SK-N-SH treated with all-trans-retinoic acid at 6 μM for 48 hours (cell line): ENCODE results near the gene NKAP.
"Not testable (repeated sequence)": the region's sequence is repeated elsewhere in the genome, so short reads cannot be mapped to it uniquely, and the experiment has no call there.

Experiments used
- ATAC-seq: fragments of 200-7000 bp; cut with Tn5 transposase; 3 replicates; pipeline ENCODE4 v1.9.1; 2020; ENCODE audit warnings: mild to moderate bottlenecking, moderate library complexity
- ARNTL ChIP-seq: fragments of 450-650 bp; formaldehyde crosslinking; IDR thresholded peaks from 2 replicates; pipeline ENCODE4 v1.5.0; 2020; ENCODE audit warnings: low read depth, mild to moderate bottlenecking, moderate library complexity, borderline replicate concordance
- BACH2 ChIP-seq: fragments of 250-450 bp; sonication (Bioruptor Pico); IDR thresholded peaks from 2 replicates; pipeline ENCODE4 v1.9.0; 2021; ENCODE audit warnings: mild to moderate bottlenecking, borderline replicate concordance
- CSDC2 ChIP-seq: fragments of 250-450 bp; sonication (Bioruptor Pico); IDR thresholded peaks from 2 replicates; pipeline ENCODE4 v1.5.0; 2020; ENCODE audit warnings: mild to moderate bottlenecking, moderate library complexity
- CSRNP3 ChIP-seq: fragments of 250-450 bp; sonication (Bioruptor Pico); IDR thresholded peaks from 2 replicates; pipeline ENCODE4 v1.5.1; 2021; ENCODE audit warnings: mild to moderate bottlenecking, moderate library complexity
- ESRRG ChIP-seq: fragments of 250-450 bp; sonication (Bioruptor Pico); IDR thresholded peaks from 2 replicates; pipeline ENCODE4 v1.6.1; 2021; ENCODE audit warnings: mild to moderate bottlenecking
- GLIS3 ChIP-seq: fragments of 250-450 bp; sonication (Bioruptor Pico); IDR thresholded peaks from 2 replicates; pipeline ENCODE4 v1.5.0; 2020; ENCODE audit warnings: mild to moderate bottlenecking, moderate library complexity
- OSR1 ChIP-seq: fragments of 250-450 bp; sonication (Bioruptor Pico); IDR thresholded peaks from 2 replicates; pipeline ENCODE4 v1.8.0; 2022; ENCODE audit warnings: moderate library complexity, mild to moderate bottlenecking, inconsistent platforms
- PATZ1 ChIP-seq: fragments of 250-450 bp; sonication (Bioruptor Pico); IDR thresholded peaks from 2 replicates; pipeline ENCODE4 v1.8.0; 2020; ENCODE audit warnings: mild to moderate bottlenecking, moderate library complexity, borderline replicate concordance
- POU6F1 ChIP-seq: fragments of 250-450 bp; sonication (Bioruptor Pico); IDR thresholded peaks from 2 replicates; pipeline ENCODE4 v1.8.0; 2021; ENCODE audit warnings: low read depth, mild to moderate bottlenecking, moderate library complexity, borderline replicate concordance
- PPARA ChIP-seq: fragments of 250-450 bp; sonication (Bioruptor Pico); IDR thresholded peaks from 2 replicates; pipeline ENCODE4 v1.5.0; 2020; ENCODE audit warnings: mild to moderate bottlenecking, borderline replicate concordance
- TCF4 ChIP-seq: fragments of 250-450 bp; sonication (Bioruptor Pico); IDR thresholded peaks from 2 replicates; pipeline ENCODE4 v1.8.0; 2021; ENCODE audit warnings: mild to moderate bottlenecking, moderate library complexity, borderline replicate concordance
- TOX ChIP-seq: fragments of 250-450 bp; sonication (Bioruptor Pico); IDR thresholded peaks from 2 replicates; pipeline ENCODE4 v1.8.0; 2021; ENCODE audit warnings: mild to moderate bottlenecking, moderate library complexity, borderline replicate concordance
- ZFP3 ChIP-seq: fragments of 250-450 bp; sonication (Bioruptor Pico); IDR thresholded peaks from 2 replicates; pipeline ENCODE4 v1.5.0; 2020; ENCODE audit warnings: mild to moderate bottlenecking, moderate library complexity
- ZFP30 ChIP-seq: fragments of 450-650 bp; formaldehyde crosslinking; IDR thresholded peaks from 2 replicates; pipeline ENCODE4 v1.5.0; 2022; ENCODE audit warnings: mild to moderate bottlenecking, moderate library complexity
- ZNF565 ChIP-seq: fragments of 450-650 bp; formaldehyde crosslinking; conservative IDR thresholded peaks from 2 replicates; pipeline ENCODE4 v1.5.0; 2020; ENCODE audit warnings: low read depth, mild to moderate bottlenecking, moderate library complexity
- ZNF70 ChIP-seq: fragments of 450-650 bp; formaldehyde crosslinking; IDR thresholded peaks from 2 replicates; pipeline ENCODE4 v1.5.0; 2020; ENCODE audit warnings: mild to moderate bottlenecking, moderate library complexity
- ZNF8 ChIP-seq: fragments of 450-650 bp; formaldehyde crosslinking; IDR thresholded peaks from 2 replicates; pipeline ENCODE4 v1.5.0; 2020; ENCODE audit warnings: mild to moderate bottlenecking, moderate library complexity
- TF ChIP-seq, protein P1 (sequence below): fragments of 250-450 bp; sonication (Bioruptor Pico); IDR thresholded peaks from 2 replicates; pipeline ENCODE4 v1.5.0; 2020; ENCODE audit warnings: mild to moderate bottlenecking, moderate library complexity

NKAP gene

DNA sequence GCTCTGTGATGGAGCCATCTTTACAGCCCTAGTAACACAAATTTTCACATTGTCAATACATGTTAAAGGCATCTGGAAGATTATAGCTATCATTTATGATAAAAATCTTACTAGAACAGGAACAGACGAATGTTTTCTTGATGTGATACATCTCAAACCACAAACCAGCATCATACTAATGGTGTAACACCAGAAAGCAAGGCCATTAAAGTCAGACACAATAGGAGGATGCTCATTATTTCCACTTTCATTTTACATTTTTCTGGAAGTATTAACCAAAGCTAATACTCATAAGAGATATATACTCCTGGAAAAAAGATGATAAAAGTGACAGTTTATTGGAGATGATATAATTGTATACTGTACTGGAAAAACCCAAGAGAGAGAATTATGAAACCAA is 42.6 kb downstream of the NKAP start:
- TF ChIP-seq TOX (CRISPR knock-in tag) (no peak), ESRRG (no peak), POU6F1 (CRISPR knock-in tag) (no peak), BACH2 (CRISPR knock-in tag) (no peak), ZNF8 (no peak), CSDC2 (CRISPR knock-in tag) (no peak), ZNF70 (no peak), GLIS3 (no peak)
- ATAC-seq = no peak

DNA sequence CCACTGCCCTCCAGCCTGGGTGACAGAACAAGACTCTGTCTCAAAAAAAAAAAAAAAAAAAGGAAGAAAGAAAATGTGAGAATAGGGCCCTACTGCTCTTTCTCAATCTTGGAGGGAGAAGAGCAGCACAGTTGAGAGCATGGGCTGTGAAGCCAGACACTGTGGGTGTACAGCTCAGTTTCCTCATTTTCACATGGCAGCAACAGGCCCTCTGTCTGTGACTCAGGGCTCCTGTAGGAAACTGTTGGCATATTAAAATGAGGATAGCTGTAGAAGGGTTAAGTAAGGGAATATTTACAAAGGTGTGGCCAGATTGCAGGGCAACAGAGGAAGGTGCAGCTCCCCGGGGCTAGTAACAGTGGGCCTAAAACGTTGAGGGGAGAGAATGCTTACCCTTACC is 44.4 kb downstream of the NKAP start:
- no peak for TF ChIP-seq TOX (CRISPR knock-in tag)
- no peak for TF ChIP-seq OSR1 (CRISPR knock-in tag)
- TF ChIP-seq, protein P1, sequence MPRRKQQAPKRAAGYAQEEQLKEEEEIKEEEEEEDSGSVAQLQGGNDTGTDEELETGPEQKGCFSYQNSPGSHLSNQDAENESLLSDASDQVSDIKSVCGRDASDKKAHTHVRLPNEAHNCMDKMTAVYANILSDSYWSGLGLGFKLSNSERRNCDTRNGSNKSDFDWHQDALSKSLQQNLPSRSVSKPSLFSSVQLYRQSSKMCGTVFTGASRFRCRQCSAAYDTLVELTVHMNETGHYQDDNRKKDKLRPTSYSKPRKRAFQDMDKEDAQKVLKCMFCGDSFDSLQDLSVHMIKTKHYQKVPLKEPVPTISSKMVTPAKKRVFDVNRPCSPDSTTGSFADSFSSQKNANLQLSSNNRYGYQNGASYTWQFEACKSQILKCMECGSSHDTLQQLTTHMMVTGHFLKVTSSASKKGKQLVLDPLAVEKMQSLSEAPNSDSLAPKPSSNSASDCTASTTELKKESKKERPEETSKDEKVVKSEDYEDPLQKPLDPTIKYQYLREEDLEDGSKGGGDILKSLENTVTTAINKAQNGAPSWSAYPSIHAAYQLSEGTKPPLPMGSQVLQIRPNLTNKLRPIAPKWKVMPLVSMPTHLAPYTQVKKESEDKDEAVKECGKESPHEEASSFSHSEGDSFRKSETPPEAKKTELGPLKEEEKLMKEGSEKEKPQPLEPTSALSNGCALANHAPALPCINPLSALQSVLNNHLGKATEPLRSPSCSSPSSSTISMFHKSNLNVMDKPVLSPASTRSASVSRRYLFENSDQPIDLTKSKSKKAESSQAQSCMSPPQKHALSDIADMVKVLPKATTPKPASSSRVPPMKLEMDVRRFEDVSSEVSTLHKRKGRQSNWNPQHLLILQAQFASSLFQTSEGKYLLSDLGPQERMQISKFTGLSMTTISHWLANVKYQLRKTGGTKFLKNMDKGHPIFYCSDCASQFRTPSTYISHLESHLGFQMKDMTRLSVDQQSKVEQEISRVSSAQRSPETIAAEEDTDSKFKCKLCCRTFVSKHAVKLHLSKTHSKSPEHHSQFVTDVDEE = no peak
- no peak for TF ChIP-seq ZNF565 (CRISPR knock-in tag)
- TF ChIP-seq ESRRG = no peak
- TF ChIP-seq TCF4 = no peak
- TF ChIP-seq GLIS3 = no peak
- no peak for TF ChIP-seq ZNF8
- no peak for TF ChIP-seq ZNF70
- TF ChIP-seq CSDC2 (CRISPR knock-in tag) = no peak
- no peak for TF ChIP-seq PATZ1
- TF ChIP-seq BACH2 (CRISPR knock-in tag) = no peak
- TF ChIP-seq CSRNP3 (CRISPR knock-in tag) = no peak
- no peak for TF ChIP-seq PPARA (CRISPR knock-in tag)
- no peak for TF ChIP-seq ARNTL (CRISPR knock-in tag)
- no peak for TF ChIP-seq ZFP3 (CRISPR knock-in tag)
- no peak; the same call in 2 of the 3 replicates for ATAC-seq

DNA sequence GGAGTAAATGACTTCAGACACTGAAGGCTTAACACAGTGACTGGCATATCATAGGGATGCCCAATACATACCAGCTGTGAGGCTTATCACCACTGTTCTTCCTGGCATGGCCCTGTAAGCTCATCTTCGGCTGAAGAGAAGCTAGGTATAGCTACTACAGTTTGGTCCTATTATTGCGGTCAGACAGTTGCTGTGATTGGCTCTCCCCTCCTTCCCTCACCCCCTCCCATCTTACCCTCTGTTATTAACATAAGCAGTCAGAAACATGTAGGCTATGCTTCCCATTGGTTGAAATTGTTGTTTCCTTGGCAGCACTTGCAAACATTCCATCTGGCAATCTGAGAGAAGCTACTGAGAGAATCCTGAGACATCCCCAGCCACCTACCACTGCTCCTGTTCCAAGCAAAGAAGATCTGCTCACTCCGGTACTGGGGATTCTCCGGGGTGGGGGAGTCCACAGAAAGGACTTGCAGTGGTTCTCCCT is 47.7 kb downstream of the NKAP start, which contains the start of gene AKAP14:
Gene AKAP14, plus strand, starts transcription at position 51 of the 484 bp plus-strand sequence. CDS start 7,331 bp downstream, outside the sequence.
- TF ChIP-seq CSDC2 (CRISPR knock-in tag) (no peak), ARNTL (CRISPR knock-in tag) (no peak), ZFP30 (CRISPR knock-in tag) (no peak), TCF4 (no peak)
- peak; percentile 78 for ATAC-seq

DNA sequence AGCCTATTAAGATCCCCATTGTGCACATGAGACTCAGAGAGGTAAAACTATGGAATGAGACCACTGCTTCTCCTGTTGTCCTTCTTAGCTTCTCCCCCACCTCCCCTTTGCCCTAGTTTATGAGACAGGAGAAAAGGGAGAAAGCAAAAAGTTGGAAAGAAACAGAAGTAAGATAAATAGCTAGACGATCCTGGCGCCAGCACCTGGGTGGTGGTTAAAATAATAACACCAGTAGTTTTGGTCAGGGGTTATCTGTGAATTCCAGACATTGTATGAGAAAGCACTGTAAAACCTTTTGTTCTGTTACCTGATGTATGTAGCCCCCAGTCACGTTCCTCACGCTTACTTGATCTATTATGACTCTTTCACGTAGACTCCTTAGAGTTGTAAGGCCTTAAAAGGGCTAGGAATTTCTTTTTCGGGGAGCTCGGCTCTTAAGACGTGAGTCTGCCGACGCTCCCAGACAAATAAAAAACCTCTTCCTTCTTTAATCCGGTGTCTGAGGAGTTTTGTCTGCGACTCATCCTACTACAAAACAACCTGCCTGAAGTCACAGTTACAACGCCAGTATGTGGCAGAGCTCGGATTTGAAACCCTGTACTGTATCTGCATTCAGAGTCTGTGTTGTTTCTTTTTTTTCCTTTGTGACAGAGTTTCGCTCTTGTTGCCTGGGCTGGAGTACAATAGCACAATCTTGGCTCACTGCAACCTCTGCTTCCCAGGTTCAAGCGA is 51.4 kb downstream of the NKAP start:
- ATAC-seq = not testable (repeated sequence)

GRCh38 chrX:119890626-119891025 is 52.9 kb downstream of the NKAP start:
- ATAC-seq = not testable (repeated sequence)
